GM13976 (cell line): ENCODE measurements around the gene IL12RB2.
A peak's percentile ranks its signal among the peaks of the same experiment; 100 is the strongest.

Experiments
- DNase-seq: peaks from one replicate; pipeline ENCODE4 v3.0.0; 2012; ENCODE audit warnings: low spot score
- CTCF ChIP-seq: IDR thresholded peaks from 2 replicates; pipeline ENCODE4 v1.5.1; 2012; ENCODE audit warnings: borderline replicate concordance, mild to moderate bottlenecking; ENCODE audit not compliant: insufficient read depth; ENCODE audit errors: extremely low read depth, missing control alignments, control extremely low read depth
- in situ Hi-C: fragments of 300-500 bp; cut with MboI; formaldehyde crosslinking; loops from one replicate; pipeline ENCODE4 v1.12.0; 2022; ENCODE audit warnings: low sequenced_read_pairs, mixed read lengths, inconsistent platforms; ENCODE audit not compliant: unreplicated experiment

Gene IL12RB2

GRCh38 chr1:67342076-67342890, 34.6 kb downstream of the IL12RB2 start:
- no peak for DNase-seq
- no peak for TF ChIP-seq CTCF
- in situ Hi-C loops = loop anchor here (10.0 kb wide), 2 partner anchors 107 to 143 kb away; no protein-coding TSS in a partner anchor

- no peak for DNase-seq
- in situ Hi-C loops = loop anchor here (10.0 kb wide), 2 partner anchors 111 to 139 kb away; no protein-coding TSS in a partner anchor
- TF ChIP-seq CTCF = no peak
Observed at GRCh38 chr1:67345556-67345955, 37.9 kb downstream of the IL12RB2 start.

GRCh38 chr1:67346982-67347381, 39.3 kb downstream of the IL12RB2 start:
- DNase-seq = no peak
- in situ Hi-C loops = loop anchor here (10.0 kb wide), 2 partner anchors 112 to 138 kb away; no protein-coding TSS in a partner anchor
- no peak for TF ChIP-seq CTCF

- peak; percentile 48 for TF ChIP-seq CTCF
- DNase-seq = no peak
- in situ Hi-C loops = loop anchor here (10.0 kb wide), 2 partner anchors 113 to 137 kb away; no protein-coding TSS in a partner anchor
Observed at GRCh38 chr1:67347688-67348472, 40.2 kb downstream of the IL12RB2 start.

GRCh38 chr1:67348586-67349252, 41.0 kb downstream of the IL12RB2 start:
- no peak for DNase-seq
- no peak for TF ChIP-seq CTCF
- in situ Hi-C loops = loop anchor here (10.0 kb wide), 2 partner anchors 114 to 136 kb away; no protein-coding TSS in a partner anchor

GRCh38 chr1:67350783-67351182, 43.1 kb downstream of the IL12RB2 start:
- in situ Hi-C loops = no loop called here
- no peak for DNase-seq
- no peak for TF ChIP-seq CTCF
